ENCODE results near the gene KRT36. TPM values are rescaled to one million over a fixed set of nuclear protein-coding genes. Genes with fewer than 3 reads are reported as not detected.
A peak's percentile ranks its signal among the peaks of the same experiment; 100 is the strongest.

KRT36 gene
- total and polyA plus RNA-seq, 4 donors, result 0.02 TPM; not detected in 3

DNA sequence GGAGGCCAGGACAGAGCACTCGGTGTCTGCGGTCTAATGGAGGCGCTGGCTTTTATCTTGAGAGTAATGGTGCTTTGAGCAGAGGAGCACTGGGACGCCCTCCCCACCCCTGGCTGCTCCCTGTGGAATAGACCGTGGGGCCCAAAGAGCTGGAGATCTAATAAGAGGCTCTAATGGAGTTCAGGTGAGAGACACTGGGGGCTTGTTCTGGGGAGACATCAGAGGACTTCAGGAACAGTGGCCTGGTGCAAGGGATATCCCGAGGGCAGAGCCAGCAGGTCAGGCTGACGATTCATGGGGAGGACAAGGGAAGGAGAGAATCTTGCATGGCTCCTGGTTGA is 47.9 kb upstream of the KRT36 start:
- H3K4me3 ChIP-seq, result no peak overlapping the region
- peaks cover 0 to 7% (median 0%) of the 10 kb centered on the region in 5 donors for H3K4me1 ChIP-seq (ENCODE audit: control insufficient read depth in 5 of 5, insufficient read depth in 5 of 5, low read length in 5 of 5)
- 87 to 89% methylated on average over 7 of the region's 7 CpGs for WGBS, 2 donors
- TF ChIP-seq, protein P1, sequence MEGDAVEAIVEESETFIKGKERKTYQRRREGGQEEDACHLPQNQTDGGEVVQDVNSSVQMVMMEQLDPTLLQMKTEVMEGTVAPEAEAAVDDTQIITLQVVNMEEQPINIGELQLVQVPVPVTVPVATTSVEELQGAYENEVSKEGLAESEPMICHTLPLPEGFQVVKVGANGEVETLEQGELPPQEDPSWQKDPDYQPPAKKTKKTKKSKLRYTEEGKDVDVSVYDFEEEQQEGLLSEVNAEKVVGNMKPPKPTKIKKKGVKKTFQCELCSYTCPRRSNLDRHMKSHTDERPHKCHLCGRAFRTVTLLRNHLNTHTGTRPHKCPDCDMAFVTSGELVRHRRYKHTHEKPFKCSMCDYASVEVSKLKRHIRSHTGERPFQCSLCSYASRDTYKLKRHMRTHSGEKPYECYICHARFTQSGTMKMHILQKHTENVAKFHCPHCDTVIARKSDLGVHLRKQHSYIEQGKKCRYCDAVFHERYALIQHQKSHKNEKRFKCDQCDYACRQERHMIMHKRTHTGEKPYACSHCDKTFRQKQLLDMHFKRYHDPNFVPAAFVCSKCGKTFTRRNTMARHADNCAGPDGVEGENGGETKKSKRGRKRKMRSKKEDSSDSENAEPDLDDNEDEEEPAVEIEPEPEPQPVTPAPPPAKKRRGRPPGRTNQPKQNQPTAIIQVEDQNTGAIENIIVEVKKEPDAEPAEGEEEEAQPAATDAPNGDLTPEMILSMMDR (IDR thresholded peaks at IDR 0.05; ENCODE audit: control extremely low read depth, extremely low read depth), result no peak
- no peaks in the 10 kb centered on the region for H3K9me3 ChIP-seq (ENCODE audit: control insufficient read depth in 4 of 4, insufficient read depth in 3 of 4, low read length in 3 of 4)
- no peak overlapping the region for H3K9ac ChIP-seq (ENCODE audit: insufficient read depth in 1 of 2, low read length in 2 of 2)
- H3K36me3 ChIP-seq (ENCODE audit: control insufficient read depth in 4 of 4, insufficient read depth in 4 of 4, low read length in 4 of 4), result no peaks in the 10 kb centered on the region
- DNase-seq (no peak), ATAC-seq (ENCODE audit: insufficient read depth, low FRiP score) (no peak)
- no peaks in the 10 kb centered on the region for H3K27me3 ChIP-seq (ENCODE audit: control insufficient read depth in 3 of 3, insufficient read depth in 3 of 3, low read length in 2 of 3)
- no peak overlapping the region for H3K27ac ChIP-seq (ENCODE audit: low read depth in 1 of 2, low read length in 1 of 2)

DNA sequence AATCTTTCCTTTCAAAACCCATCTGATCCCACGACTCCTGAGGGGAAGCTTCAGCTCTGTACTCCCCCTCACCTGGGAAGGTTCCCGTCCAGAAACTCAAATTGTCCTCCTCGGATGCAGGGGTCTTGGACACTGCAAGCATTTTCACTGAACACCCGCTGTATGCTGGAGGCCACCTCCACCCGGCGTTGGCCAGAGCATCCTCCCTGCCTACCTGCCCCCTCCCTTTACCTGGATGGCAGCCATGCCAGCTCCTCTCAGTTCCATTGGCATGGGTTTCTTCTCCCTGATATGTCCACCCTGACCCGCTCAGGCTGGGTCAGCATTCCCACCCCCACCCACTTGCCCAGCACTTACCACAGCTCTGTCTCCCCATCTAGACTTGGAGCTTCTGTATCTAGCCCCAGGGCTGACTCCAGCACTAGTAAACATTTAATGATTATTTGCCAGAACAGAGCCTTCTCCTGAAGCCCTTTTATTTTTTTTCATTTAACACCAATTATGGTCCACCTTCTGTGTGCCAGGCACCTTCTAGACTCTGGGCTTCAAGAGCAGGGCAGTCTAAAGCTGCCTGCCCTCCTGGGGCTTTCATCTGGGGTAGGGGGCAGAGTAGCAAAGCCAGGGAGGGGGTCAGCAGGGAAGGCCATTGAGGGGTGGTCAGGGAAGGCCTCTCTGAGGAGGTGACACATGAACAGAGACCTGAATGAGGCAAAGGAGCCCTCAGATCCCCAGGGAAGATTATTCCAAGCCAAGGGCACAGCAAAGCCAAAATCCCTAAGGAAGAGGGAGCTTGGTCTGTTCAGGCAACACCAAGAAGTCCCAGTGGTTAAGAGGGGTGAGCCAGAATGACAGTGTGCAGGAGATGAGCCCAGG is 47.3 kb upstream of the KRT36 start:
- TF ChIP-seq, protein P1 (IDR thresholded peaks at IDR 0.05; ENCODE audit: control extremely low read depth, extremely low read depth), result no peak
- no peaks in the 10 kb centered on the region for H3K36me3 ChIP-seq (ENCODE audit: control insufficient read depth in 4 of 4, insufficient read depth in 4 of 4, low read length in 4 of 4)
- no peak overlapping the region for H3K4me3 ChIP-seq
- ATAC-seq (ENCODE audit: insufficient read depth, low FRiP score) (no peak), DNase-seq (no peak)
- WGBS, 2 donors, result 83 to 89% methylated on average over 7 of the region's 7 CpGs
- no peak overlapping the region for H3K9ac ChIP-seq (ENCODE audit: insufficient read depth in 1 of 2, low read length in 2 of 2)
- H3K27me3 ChIP-seq (ENCODE audit: control insufficient read depth in 3 of 3, insufficient read depth in 3 of 3, low read length in 2 of 3), result peaks cover 0 to under 1% (median 0%) of the 10 kb centered on the region in 3 donors
- peaks cover 0 to 7% (median 0%) of the 10 kb centered on the region in 5 donors for H3K4me1 ChIP-seq (ENCODE audit: control insufficient read depth in 5 of 5, insufficient read depth in 5 of 5, low read length in 5 of 5)
- no peak overlapping the region for H3K27ac ChIP-seq (ENCODE audit: low read depth in 1 of 2, low read length in 1 of 2)
- H3K9me3 ChIP-seq (ENCODE audit: control insufficient read depth in 4 of 4, insufficient read depth in 3 of 4, low read length in 3 of 4), result peaks cover 0 to 2% (median 0%) of the 10 kb centered on the region in 4 donors

DNA sequence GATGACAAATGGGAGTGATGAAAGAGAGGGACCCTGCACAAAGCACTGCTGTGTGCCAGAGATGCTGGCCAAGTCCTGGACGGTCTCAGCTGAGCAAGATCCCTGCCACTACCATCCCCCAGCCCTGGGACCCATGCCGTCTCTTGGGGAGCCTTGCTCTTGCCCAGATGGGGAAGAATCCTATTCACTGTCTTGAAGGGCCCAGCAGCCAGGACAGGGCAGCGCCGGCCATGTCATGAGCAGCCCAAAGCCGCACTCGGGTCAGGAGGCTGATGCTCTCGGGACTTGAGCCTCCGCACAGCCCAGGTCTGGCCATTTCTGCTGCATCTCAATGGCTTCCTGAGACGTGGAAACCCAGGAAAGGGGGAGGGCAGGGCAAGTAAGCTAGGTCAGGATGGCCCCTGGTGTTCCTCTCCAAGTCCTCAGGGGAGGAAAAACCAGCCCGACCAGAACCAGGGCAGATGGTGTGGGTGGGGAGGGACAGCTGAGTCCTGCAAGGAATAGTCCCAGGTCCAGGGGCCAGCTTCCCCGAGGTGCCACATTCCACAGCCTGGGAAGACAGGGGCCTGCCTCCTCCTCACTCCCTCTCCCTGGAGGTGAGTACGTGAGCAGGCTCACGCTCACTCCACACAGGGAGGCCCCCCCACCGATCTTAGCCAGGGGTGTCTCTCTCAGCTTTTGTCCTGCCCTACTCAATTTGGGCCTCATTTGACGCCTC is 46.2 kb upstream of the KRT36 start:
- TF ChIP-seq, protein P1 (IDR thresholded peaks at IDR 0.05; ENCODE audit: control extremely low read depth, extremely low read depth), result no peak
- no peaks in the 10 kb centered on the region for H3K36me3 ChIP-seq (ENCODE audit: control insufficient read depth in 4 of 4, insufficient read depth in 4 of 4, low read length in 4 of 4)
- H3K4me3 ChIP-seq, result no peak overlapping the region
- peak; percentile 27 to 62 (median 54) for DNase-seq
- peaks cover 0 to 7% (median 2%) of the 10 kb centered on the region in 3 donors for H3K27me3 ChIP-seq (ENCODE audit: control insufficient read depth in 3 of 3, insufficient read depth in 3 of 3, low read length in 2 of 3)
- peaks cover 0 to 2% (median 0%) of the 10 kb centered on the region in 4 donors for H3K9me3 ChIP-seq (ENCODE audit: control insufficient read depth in 4 of 4, insufficient read depth in 3 of 4, low read length in 3 of 4)
- no peak for ATAC-seq (ENCODE audit: insufficient read depth, low FRiP score)
- peaks cover 0 to 7% (median 0%) of the 10 kb centered on the region in 5 donors for H3K4me1 ChIP-seq (ENCODE audit: control insufficient read depth in 5 of 5, insufficient read depth in 5 of 5, low read length in 5 of 5)
- no peak overlapping the region for H3K27ac ChIP-seq (ENCODE audit: low read depth in 1 of 2, low read length in 1 of 2)
- H3K9ac ChIP-seq (ENCODE audit: insufficient read depth in 1 of 2, low read length in 2 of 2), result no peak overlapping the region
- WGBS, 2 donors, result 56 to 71% methylated on average over 15 of the region's 15 CpGs
